ENCODE data around the gene CDC27.
"Not testable (repeated sequence)": the region's sequence is repeated elsewhere in the genome, so short reads cannot be mapped to it uniquely, and the experiment has no call there.

The CDC27 gene

GRCh38 chr17:47165137-47165536 lies 24.0 kb downstream of the CDC27 start:
- no peak for TF ChIP-seq ZNF274 (IDR thresholded peaks at IDR 0.05; ENCODE audit: low read depth, low read length)

DNA sequence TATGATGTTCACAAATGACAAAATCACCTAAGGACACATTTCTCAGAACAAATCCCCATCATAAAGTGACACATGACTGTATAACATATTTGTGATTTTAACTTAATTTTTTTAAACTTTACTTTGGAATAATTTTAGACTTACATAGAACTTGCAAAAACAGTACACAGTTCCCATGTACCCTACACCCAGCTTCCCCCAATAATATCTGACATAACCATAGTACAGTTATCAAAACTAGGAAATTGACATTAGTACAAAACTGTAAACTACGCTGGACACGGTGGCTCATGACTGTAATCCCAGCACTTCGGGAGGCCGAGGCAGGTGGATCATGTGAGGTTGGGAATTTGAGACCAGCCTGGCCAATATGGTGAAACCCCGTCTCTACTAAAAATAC lies 24.8 kb downstream of the CDC27 start:
- H3K4me3 ChIP-seq (ENCODE audit: low read length): no peak overlapping the region
- no peak for TF ChIP-seq ZNF274 (IDR thresholded peaks at IDR 0.05; ENCODE audit: low read depth, low read length)

More at GRCh38 chr17:47165137-47165536, 24.0 kb downstream of the CDC27 start:
- H3K4me3 ChIP-seq (ENCODE audit: low read length): no peak overlapping the region

- no peak overlapping the region for H3K4me3 ChIP-seq (ENCODE audit: low read length)
- TF ChIP-seq ZNF274 (IDR thresholded peaks at IDR 0.05; ENCODE audit: low read depth, low read length): no peak
Observed at GRCh38 chr17:47162013-47162622, 27.0 kb downstream of the CDC27 start.

GRCh38 chr17:47159315-47159714 lies 29.8 kb downstream of the CDC27 start:
- no peak overlapping the region for H3K4me3 ChIP-seq (ENCODE audit: low read length)
- TF ChIP-seq ZNF274 (IDR thresholded peaks at IDR 0.05; ENCODE audit: low read depth, low read length): no peak

- H3K4me3 ChIP-seq (ENCODE audit: low read length): no peak overlapping the region
- TF ChIP-seq ZNF274 (IDR thresholded peaks at IDR 0.05; ENCODE audit: low read depth, low read length): no peak
Observed at GRCh38 chr17:47145351-47145750, 43.7 kb downstream of the CDC27 start.

DNA sequence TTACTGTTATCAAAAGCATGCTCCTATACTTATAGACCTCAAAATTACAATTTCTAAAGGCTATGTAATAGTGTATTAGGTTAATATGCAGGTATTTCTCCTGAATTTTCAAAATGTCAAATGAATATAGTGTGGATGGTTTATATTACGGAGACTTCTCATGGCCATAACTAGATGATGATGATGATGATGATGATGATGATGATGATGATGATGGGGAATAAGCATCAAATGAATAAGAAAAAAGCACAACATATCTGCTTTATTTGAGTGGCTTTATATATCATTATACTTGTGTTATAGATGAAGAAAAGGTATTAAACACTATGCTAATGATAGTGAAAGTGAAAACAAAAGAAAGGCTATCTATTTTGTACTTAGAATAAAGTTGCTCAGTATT lies 53.9 kb downstream of the CDC27 start:
- H3K4me3 ChIP-seq (ENCODE audit: low read length): no peak overlapping the region
- no peak for TF ChIP-seq ZNF274 (IDR thresholded peaks at IDR 0.05; ENCODE audit: low read depth, low read length)

DNA sequence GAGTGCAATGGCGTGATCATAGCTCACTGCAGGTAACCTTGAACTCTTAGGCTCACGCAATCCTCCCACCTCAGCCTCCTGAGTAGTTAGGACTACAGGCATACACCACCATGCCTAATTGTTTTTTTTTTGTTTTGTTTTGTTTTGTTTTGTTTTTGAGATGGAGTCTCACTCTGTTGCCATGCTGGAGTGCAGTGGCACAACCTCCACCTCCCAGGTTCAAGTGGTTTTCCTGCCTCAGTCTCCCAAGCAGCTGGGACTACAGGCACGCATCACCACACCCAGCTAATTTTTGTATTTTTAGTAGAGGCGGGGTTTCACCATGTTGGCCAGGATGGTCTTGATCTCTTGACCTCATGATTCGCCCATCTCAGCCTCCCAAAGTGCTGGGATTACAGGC lies 54.7 kb downstream of the CDC27 start:
- H3K4me3 ChIP-seq (ENCODE audit: low read length): not testable (repeated sequence)

- no peak for TF ChIP-seq ZNF274 (IDR thresholded peaks at IDR 0.05; ENCODE audit: low read depth, low read length)
Observed at GRCh38 chr17:47131761-47132160, 57.3 kb downstream of the CDC27 start.

DNA sequence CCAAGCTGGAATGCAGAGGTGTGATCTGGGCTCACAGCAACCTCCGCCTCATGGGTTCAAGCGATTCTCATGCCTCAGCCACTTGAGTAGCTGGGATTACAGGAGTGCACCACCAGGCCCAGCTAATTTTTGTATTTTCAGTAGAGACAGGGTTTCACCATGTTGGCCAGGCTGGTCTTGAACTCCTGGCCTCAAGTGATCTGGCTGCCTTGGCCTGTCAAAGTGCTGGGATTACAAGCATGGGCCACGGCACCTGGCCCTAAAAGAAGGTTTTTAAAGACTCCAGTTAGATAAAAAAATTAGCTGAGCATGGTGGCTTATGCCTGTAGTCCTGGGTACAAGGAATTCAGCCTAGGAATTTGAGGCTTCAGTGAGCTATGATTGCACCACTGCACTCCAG lies 62.3 kb downstream of the CDC27 start:
- not testable (repeated sequence) for H3K4me3 ChIP-seq (ENCODE audit: low read length)

More at GRCh38 chr17:47131761-47132160, 57.3 kb downstream of the CDC27 start:
- no peak overlapping the region for H3K4me3 ChIP-seq (ENCODE audit: low read length)

DNA sequence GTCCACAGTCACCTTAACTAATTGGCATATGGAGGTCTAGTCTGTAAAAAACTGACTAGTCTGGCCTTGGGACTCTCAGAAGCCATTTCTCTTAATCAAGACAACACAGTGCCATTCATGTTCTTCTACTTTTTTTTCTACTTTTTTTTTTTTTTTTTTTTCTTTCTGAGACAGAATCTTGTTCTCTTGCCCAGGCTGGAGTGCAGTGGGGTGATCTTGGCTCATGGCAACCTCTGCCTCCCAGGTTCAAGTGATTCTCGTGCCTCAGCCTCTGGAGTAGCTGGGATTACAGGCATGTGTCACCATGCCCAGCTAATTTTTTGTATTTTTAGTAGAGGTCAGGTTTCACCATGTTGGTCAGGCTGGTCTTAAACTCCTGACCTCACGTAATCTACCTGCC lies 65.8 kb downstream of the CDC27 start:
- H3K4me3 ChIP-seq (ENCODE audit: low read length): not testable (repeated sequence)

GRCh38 chr17:47120521-47121095 lies 68.5 kb downstream of the CDC27 start:
- no peak for TF ChIP-seq ZNF274 (IDR thresholded peaks at IDR 0.05; ENCODE audit: low read depth, low read length)
- H3K4me3 ChIP-seq (ENCODE audit: low read length): no peak overlapping the region

DNA sequence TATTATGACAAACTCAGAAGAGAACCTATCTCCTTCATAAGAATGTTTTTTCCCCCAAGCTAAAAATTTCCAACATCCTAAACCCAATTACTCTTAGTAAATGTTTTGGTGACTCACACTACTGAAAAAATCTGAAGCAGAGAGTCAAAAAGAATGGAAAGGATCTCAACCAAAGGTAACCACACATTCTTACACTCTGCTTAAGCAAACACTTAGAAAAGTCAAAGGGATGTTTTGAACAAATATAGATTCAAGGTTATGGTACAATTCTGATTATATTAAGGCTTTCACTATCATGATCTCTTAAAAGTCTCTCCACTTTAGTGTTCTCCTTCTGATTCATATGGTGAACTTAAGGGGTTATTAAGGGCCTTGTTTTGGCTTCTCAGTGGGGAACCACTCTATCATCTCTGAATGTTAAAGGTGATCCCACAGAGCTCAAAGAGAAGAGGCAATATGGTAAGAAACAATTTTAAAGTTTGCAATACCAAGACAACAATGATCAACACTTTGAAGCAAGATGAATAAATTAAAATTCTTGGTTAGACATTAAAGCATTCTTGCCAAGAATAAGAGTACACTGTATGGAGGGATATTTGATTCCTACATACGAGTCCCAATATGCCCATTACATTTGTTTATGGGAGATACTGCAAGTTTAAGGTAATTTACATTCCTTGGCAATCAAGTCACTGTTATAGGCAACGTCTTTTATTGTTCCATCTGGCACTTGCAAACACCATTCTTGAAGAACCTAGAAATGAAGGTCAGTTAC lies 69.2 kb downstream of the CDC27 start:
- no peak for TF ChIP-seq ZNF274 (IDR thresholded peaks at IDR 0.05; ENCODE audit: low read depth, low read length)
- no peak overlapping the region for H3K4me3 ChIP-seq (ENCODE audit: low read length)

DNA sequence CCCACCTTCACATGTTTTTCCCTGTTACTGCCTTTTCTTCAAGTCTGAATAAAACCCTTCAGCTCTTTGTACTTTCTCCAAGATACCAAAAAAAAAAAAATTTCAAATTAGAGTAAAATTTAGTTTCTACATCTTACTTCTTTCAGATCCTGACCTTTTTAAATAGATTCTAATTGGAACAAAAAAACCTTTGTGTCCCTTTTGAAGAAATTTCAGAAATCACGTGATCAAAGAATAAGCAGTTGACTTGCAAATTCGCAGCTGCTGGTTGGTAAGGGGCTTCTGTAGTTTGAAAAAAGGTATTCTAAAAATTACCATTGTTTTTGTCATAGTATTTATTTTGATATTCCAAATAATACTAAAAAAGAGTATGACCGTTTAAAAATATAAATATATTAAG lies 71.7 kb downstream of the CDC27 start:
- no peak for TF ChIP-seq ZNF274 (IDR thresholded peaks at IDR 0.05; ENCODE audit: low read depth, low read length)
- no peak overlapping the region for H3K4me3 ChIP-seq (ENCODE audit: low read length)

DNA sequence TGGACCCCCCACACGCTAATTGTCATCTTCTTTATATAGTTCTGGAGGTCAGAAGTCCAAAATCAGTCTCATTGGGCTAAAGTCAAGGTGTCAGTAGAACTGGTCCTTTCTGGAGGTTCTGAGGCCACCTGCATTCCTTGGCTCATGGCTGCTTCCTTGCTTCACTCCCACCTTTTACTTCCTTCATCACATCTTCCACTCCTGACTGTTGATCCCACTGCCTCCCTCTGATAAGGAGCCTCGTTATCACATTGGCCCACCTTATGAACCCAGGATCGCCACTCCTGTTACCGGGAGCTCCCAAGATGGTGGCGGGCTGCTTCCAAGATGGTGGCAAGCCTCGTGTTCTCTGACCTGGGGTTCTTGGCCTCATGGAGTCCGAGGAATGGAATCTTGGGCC lies 83.0 kb downstream of the CDC27 start:
- H3K4me3 ChIP-seq (ENCODE audit: low read length): no peak overlapping the region
- TF ChIP-seq ZNF274 (IDR thresholded peaks at IDR 0.05; ENCODE audit: low read depth, low read length): no peak

DNA sequence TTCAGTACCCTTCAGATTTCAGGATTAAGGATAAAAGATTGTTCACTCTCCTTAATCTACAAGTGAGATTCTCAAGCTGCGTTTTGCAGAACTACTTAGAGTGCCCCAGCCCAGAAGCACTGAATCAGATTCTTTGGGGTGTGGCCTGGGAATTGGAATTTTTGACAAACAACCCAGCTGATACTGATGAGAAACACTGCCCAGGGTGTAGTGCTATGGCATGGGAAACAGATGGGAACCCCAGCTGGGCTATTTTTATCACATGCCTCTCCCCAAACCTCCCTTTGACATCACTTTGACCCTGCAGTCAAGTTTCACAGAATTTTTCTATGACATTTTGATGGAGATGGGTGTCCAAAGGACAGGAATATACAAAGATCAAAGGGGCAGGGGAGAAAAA lies 83.8 kb downstream of the CDC27 start:
- H3K4me3 ChIP-seq (ENCODE audit: low read length): not testable (repeated sequence)

Measured in GM08714 (cell line).